ENCODE data around the gene TMED1. TPM values are rescaled to one million over a fixed set of nuclear protein-coding genes. Genes with fewer than 3 reads are reported as not detected.
"Not testable (repeated sequence)": the region's sequence is repeated elsewhere in the genome, so short reads cannot be mapped to it uniquely, and the experiment has no call there.

The TMED1 gene
- total RNA-seq, 2 experiments from 2014 or later: 8.6 to 11.2 TPM

DNA sequence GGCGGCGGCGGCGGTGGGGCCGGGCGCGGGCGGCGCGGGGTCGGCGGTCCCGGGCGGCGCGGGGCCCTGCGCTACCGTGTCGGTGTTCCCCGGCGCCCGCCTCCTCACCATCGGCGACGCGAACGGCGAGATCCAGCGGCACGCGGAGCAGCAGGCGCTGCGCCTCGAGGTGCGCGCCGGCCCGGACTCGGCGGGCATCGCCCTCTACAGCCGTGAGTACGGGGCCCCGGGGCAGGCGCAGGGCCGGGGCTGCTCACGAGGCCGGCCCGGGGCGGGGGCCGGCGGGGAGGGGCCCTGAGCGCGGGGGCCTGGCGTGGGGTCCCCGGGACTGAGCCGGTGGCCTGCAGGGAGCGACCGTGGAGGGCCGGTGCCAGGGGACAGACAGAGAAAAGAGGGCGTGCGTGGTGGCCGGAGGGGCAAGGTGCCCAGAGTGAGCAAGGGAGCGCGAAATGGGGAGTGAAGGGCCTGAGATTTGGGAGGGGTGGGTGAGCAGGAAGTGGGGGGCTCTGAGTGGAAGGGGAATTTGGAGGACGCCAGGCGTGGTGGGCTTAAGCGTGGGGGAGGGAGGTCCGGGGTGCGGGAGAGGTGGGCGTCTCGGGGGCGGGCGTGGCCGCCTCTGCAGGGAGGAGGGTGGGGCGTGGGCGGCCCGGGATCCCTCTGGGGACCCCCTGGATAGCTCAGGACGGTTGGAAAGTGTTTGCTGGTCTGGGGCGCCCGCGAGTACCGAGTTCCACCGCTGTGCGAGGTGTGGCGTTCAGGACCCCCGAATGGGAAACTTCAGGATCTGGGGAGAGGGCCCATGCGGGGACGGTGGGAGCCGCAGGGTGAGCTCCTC, 35.9 kb upstream of the TMED1 start:
- CTCF ChIA-PET: interaction anchor here (1.0 to 2.9 kb wide), 10 partner anchors 9 to 215 kb away, joined by 3 to 13 read pairs (median 6); partner anchors contain the start of genes DNM2 and TMED1
- Mint-ChIP-seq H3K4me3 (peak overlapping the region; percentile 77), H3K27ac (peak overlapping the region; percentile 82), H3K4me1 (peaks cover 40% of the 10 kb centered on the region), H3K9me3 (no peaks in the 10 kb centered on the region), H3K27me3 (no peaks in the 10 kb centered on the region), H3K36me3 (ENCODE audit: low read depth) (peaks cover 9% of the 10 kb centered on the region)
- POLR2A ChIA-PET: no interaction called here
- peak; percentile 28 for DNase-seq

DNA sequence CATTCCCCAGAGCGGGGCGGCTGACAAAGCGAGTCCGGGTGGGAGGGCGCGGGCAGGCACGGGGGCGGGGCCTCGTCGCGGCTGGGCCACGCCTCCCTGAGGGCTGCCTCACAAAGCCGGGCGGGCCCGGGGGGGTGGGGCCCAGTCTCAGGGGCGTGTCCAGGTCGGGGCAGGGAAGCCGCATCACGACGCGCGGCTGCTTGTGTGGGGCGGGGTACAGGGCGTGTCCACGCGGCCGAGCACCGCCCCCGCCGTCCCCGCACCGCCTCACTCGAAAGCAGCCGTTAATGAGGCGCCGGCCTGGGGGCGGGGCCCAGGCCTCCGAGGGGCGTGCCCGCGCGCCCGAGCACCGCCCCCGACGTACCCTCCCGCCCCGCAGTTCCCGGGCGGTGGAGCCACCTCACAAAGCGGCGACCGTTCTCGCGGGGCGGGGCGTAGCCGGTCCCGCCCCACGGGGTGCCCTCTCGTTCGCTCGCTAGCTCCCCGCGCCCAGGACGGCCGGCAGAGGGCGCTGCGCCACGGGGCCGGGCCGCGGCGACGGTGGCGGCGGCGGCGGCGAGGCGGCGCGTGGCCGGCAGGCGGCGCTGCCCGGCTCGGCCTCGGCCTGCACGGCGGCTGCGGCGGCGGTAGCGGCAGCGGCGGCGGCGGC, 35.1 kb upstream of the TMED1 start, which contains the start of gene CARM1:
TSS of gene CARM1 (plus strand) at position 599 of the 649 bp plus-strand sequence. CDS start 150 bp downstream, outside the sequence.
- ChIA-PET POLR2A (no interaction called here), CTCF (interaction anchor here (0.5 to 2.9 kb wide), 21 partner anchors 8 to 1016 kb away, joined by 3 to 12 read pairs (median 3); partner anchors contain the start of genes C19orf38, DNM2 and TMED1)
- Mint-ChIP-seq H3K9me3 (no peaks in the 10 kb centered on the region), H3K4me1 (peaks cover 34% of the 10 kb centered on the region), H3K27ac (peak within 1 kb of the TSS; percentile 88), H3K27me3 (no peaks in the 10 kb centered on the region), H3K4me3 (peak within 1 kb of the TSS; percentile 77), H3K36me3 (ENCODE audit: low read depth) (peaks cover 9% of the 10 kb centered on the region)
- DNase-seq: peak; percentile 99

DNA sequence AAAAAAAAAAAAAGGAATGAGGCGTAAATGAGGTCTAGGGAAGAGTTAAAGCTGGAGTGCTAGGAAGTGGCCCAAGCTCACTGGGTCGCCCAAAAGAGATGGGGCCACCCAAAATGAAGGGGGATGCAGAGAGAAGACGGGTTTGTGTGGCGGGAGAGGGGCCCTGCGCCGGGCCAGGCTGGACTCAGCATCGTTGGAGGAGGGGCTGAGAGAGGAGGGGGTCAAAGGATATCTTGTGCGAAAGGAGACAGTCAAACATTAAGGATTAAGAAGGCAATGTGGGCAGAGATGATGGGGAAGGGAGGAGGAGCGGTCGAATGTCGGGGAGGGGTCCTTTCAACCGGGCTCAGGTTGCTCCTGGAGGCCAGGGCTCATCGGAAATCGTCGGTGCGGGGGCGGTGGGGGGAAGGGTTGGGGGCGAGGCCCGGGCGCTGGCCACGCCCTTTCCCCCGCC, 34.5 kb upstream of the TMED1 start:
- no peak for DNase-seq
- ChIA-PET POLR2A (interaction anchor here (0.8 kb wide), 1 partner anchor 101 kb away, joined by 11 read pairs; no protein-coding TSS in a partner anchor), CTCF (interaction anchor here (0.5 to 2.9 kb wide), 22 partner anchors 8 to 1015 kb away, joined by 3 to 12 read pairs (median 3); partner anchors contain the start of genes C19orf38, DNM2 and TMED1)
- H3K9me3 Mint-ChIP-seq: no peaks in the 10 kb centered on the region
- peak overlapping the region; percentile 75 for H3K4me3 Mint-ChIP-seq
- H3K27me3 Mint-ChIP-seq: no peaks in the 10 kb centered on the region
- H3K4me1 Mint-ChIP-seq: peaks cover 34% of the 10 kb centered on the region
- peak overlapping the region; percentile 88 for H3K27ac Mint-ChIP-seq
- H3K36me3 Mint-ChIP-seq (ENCODE audit: low read depth): peaks cover 9% of the 10 kb centered on the region

DNA sequence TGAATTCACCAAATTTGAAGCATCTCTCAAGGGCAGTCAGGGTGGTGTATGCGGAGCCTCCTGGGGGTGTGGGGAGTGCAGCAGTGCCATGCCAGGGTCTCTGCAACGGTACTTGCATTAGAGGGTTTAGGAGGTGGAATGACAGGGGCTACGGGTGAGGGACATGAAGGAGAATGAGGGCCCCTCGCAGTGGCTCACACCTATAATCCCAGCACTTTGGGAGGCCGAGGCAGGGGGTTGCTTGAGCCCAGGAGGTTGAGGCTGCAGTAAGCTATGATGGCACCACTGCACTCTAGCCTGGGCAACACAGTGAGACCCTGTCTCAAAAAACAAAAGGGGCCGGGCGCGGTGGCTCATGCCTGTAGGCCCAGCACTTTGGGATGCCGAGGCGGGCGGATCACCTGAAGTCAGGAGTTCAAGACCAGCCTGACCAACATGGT, 33.9 kb upstream of the TMED1 start:
- not testable (repeated sequence) for H3K36me3 Mint-ChIP-seq (ENCODE audit: low read depth); H3K27me3 Mint-ChIP-seq; DNase-seq; H3K9me3 Mint-ChIP-seq
- ChIA-PET CTCF (interaction anchor here (1.1 to 1.2 kb wide), 2 partner anchors 153 to 171 kb away, joined by 3 read pairs; no protein-coding TSS in a partner anchor), POLR2A (interaction anchor here (0.8 kb wide), 1 partner anchor 101 kb away, joined by 11 read pairs; no protein-coding TSS in a partner anchor)
- Mint-ChIP-seq H3K4me3 (peak overlapping the region; percentile 75), H3K27ac (peak overlapping the region; percentile 88), H3K4me1 (peaks cover 34% of the 10 kb centered on the region)

DNA sequence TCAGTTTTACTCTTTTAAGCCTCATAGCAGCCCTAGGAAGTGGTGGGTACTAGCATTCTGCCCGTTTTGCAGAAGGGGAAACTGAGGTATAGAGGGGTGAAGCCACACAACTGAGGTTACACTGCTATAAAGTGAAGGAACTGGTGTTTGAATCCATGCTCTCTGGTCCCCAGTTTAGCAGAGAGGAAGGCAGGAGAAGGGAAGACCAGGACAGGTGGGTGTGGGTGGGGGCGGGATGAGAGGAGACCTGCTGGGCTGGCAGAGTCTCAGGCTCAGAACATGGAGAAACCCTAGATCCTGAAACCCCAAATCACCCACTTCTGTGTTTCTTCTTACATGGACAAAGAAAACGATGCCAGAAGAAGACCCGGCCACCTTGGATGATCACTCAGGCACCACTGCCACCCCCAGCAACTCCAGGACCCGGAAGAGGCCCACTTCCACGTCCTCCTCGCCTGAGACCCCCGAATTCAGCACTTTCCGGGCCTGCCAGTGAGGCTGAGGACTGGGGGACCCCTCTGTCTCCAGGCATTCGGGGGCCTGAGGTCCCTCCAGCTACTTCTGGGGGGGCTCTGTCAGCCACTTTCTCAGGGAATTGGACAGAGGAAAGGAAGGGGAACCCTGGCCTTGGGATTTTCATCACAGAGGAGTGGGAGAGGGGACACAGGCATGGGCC, 33.0 kb upstream of the TMED1 start:
- no peak for DNase-seq
- H3K27ac Mint-ChIP-seq: peak overlapping the region; percentile 41

DNA sequence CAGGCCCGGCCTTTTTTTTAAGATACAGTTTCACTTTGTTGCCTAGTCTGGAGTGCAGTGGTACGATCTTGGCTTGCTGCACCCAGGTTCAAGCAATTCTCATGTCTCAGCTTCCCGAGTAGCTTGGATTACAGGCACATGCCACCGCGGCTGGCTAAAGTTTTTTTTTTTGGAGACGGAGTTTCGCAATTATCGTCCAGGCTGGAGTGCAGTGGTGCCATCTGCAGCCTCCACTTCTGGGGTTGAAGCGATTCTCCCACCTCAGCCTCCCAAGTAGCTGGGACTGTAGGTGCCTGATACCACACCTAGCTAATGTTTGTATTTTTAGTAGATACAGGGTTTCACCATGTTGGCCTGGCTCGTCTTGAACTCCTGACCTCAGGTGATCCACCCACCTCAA, 30.5 kb upstream of the TMED1 start:
- no peak overlapping the region for H3K27ac Mint-ChIP-seq
- H3K27me3 Mint-ChIP-seq: no peaks in the 10 kb centered on the region
- H3K36me3 Mint-ChIP-seq (ENCODE audit: low read depth): no peaks in the 10 kb centered on the region
- no peak for DNase-seq
- H3K4me3 Mint-ChIP-seq: no peak overlapping the region
- ChIA-PET POLR2A (no interaction called here), CTCF (interaction anchor here (0.9 to 5.0 kb wide), 5 partner anchors 8 to 148 kb away, joined by 4 to 64 read pairs (median 7); partner anchors contain the start of genes DNM2 and TMED1)
- H3K9me3 Mint-ChIP-seq: no peaks in the 10 kb centered on the region
- peaks cover 40% of the 10 kb centered on the region for H3K4me1 Mint-ChIP-seq

More for the DNA sequence above, 33.0 kb upstream of the TMED1 start:
- H3K4me3 Mint-ChIP-seq: no peak overlapping the region
- no peaks in the 10 kb centered on the region for H3K9me3 Mint-ChIP-seq
- H3K4me1 Mint-ChIP-seq: peaks cover 42% of the 10 kb centered on the region
- no peaks in the 10 kb centered on the region for H3K27me3 Mint-ChIP-seq
- CTCF ChIA-PET: interaction anchor here (2.7 kb wide), 1 partner anchor 10 kb away, joined by 7 read pairs; no protein-coding TSS in a partner anchor
- H3K36me3 Mint-ChIP-seq (ENCODE audit: low read depth): peaks cover 8% of the 10 kb centered on the region
- POLR2A ChIA-PET: interaction anchor here (0.6 kb wide), 1 partner anchor 135 kb away, joined by 3 read pairs; no protein-coding TSS in a partner anchor

DNA sequence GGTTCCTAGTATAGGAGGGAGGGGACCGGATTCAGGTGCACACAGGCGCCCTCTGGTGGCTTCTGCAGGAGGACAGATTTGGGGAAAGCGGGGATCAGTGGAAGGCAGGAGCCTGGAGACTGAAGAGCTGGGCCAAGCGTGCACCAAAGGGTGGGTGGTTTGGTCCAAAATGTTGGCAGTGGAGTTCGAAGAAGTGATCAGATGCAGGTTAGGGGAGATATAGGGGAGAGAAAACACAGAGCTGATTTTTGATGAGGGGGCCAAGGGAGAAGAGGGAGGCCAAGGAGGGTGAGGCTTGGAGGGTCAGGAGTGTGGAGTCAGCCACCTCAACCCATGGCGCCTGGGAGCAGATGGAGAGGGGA, 28.5 kb upstream of the TMED1 start:
- Mint-ChIP-seq H3K27me3 (no peaks in the 10 kb centered on the region), H3K4me1 (peaks cover 35% of the 10 kb centered on the region), H3K4me3 (no peak overlapping the region), H3K36me3 (ENCODE audit: low read depth) (no peaks in the 10 kb centered on the region), H3K9me3 (no peaks in the 10 kb centered on the region), H3K27ac (peak overlapping the region; percentile 72)
- POLR2A ChIA-PET: interaction anchor here (0.6 to 1.1 kb wide), 2 partner anchors 146 to 220 kb away, joined by 3 to 6 read pairs; partner anchors contain the start of gene DNM2
- CTCF ChIA-PET: interaction anchor here (0.5 to 5.0 kb wide), 37 partner anchors 9 to 1944 kb away, joined by 3 to 64 read pairs (median 4); partner anchors contain the start of genes DNM2, QTRT1, TMED1 and ZGLP1
- DNase-seq: peak; percentile 87

DNA sequence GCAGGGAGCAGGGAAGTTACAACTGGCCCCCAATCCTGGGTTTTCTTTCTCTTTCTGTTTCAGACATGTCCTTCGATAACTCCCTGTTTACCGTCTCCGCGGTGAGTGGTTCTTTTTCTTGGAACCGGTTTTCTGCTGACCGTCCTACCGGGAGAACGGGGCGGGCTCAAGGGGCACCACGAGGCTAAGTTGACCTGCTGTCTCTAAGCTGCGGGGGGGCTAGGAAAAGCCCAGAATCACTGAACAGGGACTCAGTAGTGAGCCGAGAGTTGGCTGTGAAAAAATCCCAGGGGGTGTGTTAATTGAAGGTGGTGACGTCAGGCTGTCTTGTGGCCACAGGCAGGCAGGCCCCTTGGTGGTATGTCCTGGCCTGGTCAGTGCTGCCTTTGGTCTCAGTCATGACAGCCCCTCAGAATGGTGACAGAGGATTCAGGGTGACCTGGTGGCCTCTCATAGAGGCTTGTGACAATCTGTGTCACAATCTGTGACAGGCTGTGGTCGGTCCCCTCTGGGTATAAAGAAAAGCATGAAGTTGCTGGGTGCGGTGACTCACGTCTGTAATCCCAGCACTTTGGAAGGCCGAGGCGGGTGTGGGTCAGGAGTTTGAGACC, 27.2 kb upstream of the TMED1 start:
- no peak overlapping the region for H3K4me3 Mint-ChIP-seq
- DNase-seq: no peak

DNA sequence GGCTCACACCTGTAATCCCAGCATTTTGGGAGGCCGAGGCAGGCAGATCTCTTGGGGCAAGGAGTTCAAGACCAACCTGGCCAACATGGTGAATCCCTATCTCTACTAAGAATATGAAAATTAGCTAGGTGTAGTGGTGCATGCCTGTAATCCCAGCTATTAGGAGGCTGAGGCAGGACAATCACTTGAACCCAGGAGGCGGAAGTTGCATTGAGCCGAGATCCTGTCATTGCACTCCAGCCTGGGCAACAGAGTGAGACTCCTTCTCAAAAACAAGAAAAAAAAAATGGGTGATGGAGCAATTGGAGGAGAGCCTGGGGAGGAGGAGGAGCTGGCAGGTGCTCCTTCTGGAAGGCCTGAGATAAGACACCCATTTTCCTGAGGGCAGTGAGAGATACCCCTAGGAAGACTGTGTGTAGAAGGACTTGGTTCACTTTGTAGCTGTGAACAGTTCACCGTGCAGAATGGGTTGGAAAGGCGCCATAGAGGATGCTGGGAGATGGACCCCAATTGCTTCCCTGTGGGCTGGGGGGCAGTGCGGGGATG, 26.6 kb upstream of the TMED1 start:
- ChIA-PET CTCF (interaction anchor here (0.7 to 5.0 kb wide), 7 partner anchors 8 to 201 kb away, joined by 3 to 36 read pairs (median 3); partner anchors contain the start of gene TMED1), POLR2A (interaction anchor here (0.6 to 0.7 kb wide), 2 partner anchors 161 to 163 kb away, joined by 5 read pairs; no protein-coding TSS in a partner anchor)
- Mint-ChIP-seq H3K36me3 (ENCODE audit: low read depth) (no peaks in the 10 kb centered on the region), H3K9me3 (no peaks in the 10 kb centered on the region), H3K4me3 (no peak overlapping the region), H3K27me3 (no peaks in the 10 kb centered on the region), H3K4me1 (peaks cover 25% of the 10 kb centered on the region), H3K27ac (no peak overlapping the region)
- no peak for DNase-seq

More for the DNA sequence above, 27.2 kb upstream of the TMED1 start:
- Mint-ChIP-seq H3K27me3 (no peaks in the 10 kb centered on the region), H3K4me1 (peaks cover 31% of the 10 kb centered on the region), H3K36me3 (ENCODE audit: low read depth) (no peaks in the 10 kb centered on the region), H3K9me3 (no peaks in the 10 kb centered on the region), H3K27ac (no peak overlapping the region)
- ChIA-PET CTCF (interaction anchor here (0.7 to 5.0 kb wide), 14 partner anchors 8 to 446 kb away, joined by 3 to 64 read pairs (median 4); partner anchors contain the start of genes DNM2 and TMED1), POLR2A (interaction anchor here (0.6 to 0.7 kb wide), 2 partner anchors 161 to 163 kb away, joined by 5 read pairs; no protein-coding TSS in a partner anchor)

DNA sequence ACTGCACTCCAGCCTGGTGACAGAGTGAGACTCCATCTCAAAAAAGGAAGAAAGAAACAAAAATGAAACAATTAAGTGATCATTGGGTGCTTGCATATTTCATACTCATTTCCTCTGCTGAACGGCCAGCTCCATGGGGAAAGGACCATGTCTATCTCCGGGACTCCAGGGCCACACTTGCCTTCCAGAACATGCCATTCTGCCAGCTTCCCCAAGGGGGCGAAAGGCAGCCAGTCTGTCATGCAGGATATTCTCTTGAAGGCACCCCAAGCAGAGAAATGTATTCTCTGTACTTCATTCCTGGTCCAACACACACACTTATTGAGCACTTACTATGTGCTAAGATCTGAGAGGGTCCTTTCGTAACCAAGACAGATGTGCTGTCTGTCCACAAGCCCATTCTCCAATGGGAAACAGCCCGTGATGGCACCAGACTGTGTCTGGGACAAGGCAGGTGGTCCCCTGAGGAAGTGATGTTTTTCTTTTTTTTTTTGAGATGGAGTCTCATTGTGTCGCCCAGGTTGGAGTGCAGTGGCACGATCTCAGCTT, 25.2 kb upstream of the TMED1 start:
- POLR2A ChIA-PET: interaction anchor here (0.5 kb wide), 1 partner anchor 792 kb away, joined by 4 read pairs; no protein-coding TSS in a partner anchor
- no peak overlapping the region for H3K27ac Mint-ChIP-seq
- peak; percentile 42 for DNase-seq
- H3K27me3 Mint-ChIP-seq: no peaks in the 10 kb centered on the region
- CTCF ChIA-PET: interaction anchor here (0.6 to 1.8 kb wide), 7 partner anchors 10 to 144 kb away, joined by 4 to 6 read pairs (median 4); partner anchors contain the start of gene DNM2
- no peak overlapping the region for H3K4me3 Mint-ChIP-seq
- H3K4me1 Mint-ChIP-seq: peaks cover 23% of the 10 kb centered on the region
- no peaks in the 10 kb centered on the region for H3K36me3 Mint-ChIP-seq (ENCODE audit: low read depth)
- no peaks in the 10 kb centered on the region for H3K9me3 Mint-ChIP-seq

All from activated CD4-positive, alpha-beta T cell treated with anti-CD3 and anti-CD28 coated beads, Interleukin-2, amount 10 ng/mL, durations not matched to agents 7 days and 5 days (primary cell).